HG02610 (cell line): ENCODE results near the gene VPREB3.

Experiments
- ATAC-seq: cut with Tn5 transposase; IDR thresholded peaks from one replicate; pipeline ENCODE4 v1.9.1; 2021; ENCODE audit warnings: mild to moderate bottlenecking, moderate library complexity; ENCODE audit not compliant: unreplicated experiment

VPREB3 gene

GRCh38 chr22:23783265-23784150, 29.3 kb upstream of the VPREB3 start:
- no peak for ATAC-seq

GRCh38 chr22:23782703-23783102, 28.5 kb upstream of the VPREB3 start:
- ATAC-seq = no peak

- no peak for ATAC-seq
These were observed 28.0 kb upstream of the VPREB3 start for GRCh38 chr22:23782252-23782651.

GRCh38 chr22:23781511-23782183, 27.4 kb upstream of the VPREB3 start:
- ATAC-seq = no peak

DNA sequence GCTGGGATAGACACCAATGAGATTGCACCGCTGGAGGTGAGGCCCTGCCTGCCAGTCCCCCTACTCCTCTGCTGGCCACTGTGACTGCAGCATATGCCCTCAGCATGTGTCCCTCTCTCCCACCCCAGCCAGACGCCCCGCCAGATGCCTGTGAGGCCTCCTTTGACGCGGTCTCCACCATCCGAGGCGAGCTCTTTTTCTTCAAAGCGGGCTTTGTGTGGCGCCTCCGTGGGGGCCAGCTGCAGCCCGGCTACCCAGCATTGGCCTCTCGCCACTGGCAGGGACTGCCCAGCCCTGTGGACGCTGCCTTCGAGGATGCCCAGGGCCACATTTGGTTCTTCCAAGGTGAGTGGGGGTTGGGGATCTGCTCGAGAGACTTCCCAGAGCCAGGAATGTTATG, 26.8 kb upstream of the VPREB3 start:
- ATAC-seq = no peak

GRCh38 chr22:23780146-23780748, 26.0 kb upstream of the VPREB3 start:
- ATAC-seq = no peak

DNA sequence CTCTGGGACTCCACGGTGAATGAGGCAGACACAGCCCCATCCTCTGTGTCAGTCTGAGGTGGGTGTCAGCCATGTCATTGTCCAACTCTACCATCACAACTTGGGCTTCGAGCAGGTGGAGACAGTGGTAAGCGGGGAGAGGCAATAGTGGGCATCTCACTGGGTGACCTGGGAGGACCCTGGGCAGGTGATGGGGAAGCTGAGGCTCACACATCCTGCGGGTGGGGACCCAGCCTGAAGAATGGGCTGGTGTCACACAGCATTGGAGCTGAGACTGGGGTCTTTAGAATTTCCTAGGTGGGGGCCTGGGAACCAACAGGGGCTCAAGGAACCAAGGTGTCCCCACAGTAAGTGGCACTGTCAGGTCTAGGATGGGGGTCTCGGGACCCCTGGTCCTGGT, 25.5 kb upstream of the VPREB3 start:
- ATAC-seq = no peak

- ATAC-seq = no peak
These were observed 24.9 kb upstream of the VPREB3 start for GRCh38 chr22:23779083-23779482.

GRCh38 chr22:23778577-23778900, 24.3 kb upstream of the VPREB3 start:
- ATAC-seq = no peak

DNA sequence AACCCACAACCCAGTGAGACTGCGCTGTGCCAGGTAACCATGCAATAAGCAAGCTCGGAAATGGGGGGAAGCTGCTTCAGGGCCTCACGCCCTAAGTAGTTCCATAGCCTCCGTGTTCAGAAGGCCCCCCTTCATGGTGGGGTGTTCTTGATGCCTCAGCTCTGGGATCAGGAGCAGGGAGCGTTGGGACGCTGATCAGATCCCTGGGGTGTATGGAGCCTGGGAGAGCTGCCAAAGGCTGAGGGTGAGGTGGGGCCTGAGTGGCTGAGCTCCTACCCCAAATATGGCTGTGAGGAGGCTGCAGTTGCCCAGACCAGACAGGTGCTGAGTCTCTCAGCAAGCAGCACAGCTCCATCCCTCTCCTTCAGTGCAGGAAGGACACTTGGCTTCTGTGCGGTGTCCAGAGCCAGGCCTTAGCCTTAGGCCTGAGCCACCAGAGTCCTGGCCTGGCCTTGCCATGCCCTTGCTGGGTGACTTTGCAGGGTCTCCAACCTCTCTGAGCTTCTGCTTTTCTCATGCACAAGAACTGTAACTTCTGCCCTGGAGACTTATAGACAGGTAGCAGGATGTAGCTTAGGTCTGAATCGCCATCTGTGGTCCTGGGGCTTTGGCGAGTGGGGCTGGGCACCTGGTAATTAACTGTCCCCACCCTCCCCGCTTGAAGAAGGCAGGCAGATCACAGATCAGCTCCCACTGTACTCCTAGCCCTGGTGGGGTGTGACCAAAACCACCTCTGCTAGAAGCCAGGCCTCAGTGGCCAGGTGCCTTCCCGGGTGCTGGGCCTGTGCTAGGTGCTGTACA, 23.8 kb upstream of the VPREB3 start:
- ATAC-seq = no peak

- no peak for ATAC-seq
These were observed 21.7 kb upstream of the VPREB3 start for GRCh38 chr22:23775779-23776375.

DNA sequence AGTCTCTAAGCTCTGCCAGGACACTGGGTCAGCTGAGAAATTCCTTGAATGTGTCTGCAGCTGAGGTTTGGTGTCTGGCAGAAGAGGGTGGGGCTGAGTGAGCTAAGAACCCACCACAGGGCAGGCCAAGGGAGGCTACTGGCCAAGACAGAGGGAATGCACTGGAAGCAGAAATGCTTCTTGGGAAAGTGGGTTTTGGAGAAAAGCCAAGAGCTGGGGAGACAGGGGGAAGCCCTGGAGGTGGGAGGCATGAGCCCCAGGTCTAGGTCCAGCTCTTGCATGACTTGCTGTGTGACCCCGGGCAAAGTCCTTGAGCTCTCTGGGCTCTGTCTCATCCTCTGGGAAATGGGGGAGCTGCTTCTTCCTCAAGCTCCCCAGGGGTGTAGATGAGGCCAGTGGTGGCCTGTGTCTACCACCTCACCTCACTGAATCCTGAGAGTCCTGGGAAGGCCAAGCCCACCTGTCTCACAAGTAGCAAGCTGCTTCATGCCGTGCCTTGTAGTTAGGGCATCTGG, 20.8 kb upstream of the VPREB3 start:
- no peak for ATAC-seq

GRCh38 chr22:23774114-23774921, 20.1 kb upstream of the VPREB3 start:
- ATAC-seq = no peak

DNA sequence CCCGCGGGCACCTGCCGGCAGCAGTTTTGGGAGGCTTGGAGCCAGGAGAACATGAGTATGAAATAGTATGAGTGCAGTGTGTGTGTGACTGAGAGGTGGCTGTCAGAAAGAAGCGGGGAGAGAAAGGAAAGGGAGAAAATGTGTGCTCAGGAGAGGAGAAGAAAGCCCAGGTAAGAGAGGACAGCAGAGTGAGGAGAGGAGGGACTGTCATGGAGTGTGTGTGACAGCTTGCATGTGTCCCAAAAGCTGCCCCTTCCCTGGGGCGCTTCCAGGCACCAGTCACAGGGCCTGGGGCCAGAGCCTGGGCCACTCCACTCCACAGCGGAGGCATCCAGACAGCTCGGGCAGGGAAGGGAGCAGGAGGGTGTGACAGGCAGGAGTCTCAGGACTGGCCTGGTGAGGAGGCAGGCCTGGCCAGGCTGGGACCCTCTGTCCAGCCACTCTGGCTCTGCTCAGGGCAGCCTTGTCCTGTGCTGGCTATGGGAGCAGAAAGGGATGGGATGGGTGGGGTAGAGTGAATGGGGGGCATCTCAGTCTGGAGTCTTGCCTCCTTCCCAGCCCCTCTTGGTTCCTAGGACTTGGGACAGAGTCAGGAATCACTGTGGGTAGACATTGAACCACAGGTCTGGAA, 19.4 kb upstream of the VPREB3 start:
- ATAC-seq = no peak

DNA sequence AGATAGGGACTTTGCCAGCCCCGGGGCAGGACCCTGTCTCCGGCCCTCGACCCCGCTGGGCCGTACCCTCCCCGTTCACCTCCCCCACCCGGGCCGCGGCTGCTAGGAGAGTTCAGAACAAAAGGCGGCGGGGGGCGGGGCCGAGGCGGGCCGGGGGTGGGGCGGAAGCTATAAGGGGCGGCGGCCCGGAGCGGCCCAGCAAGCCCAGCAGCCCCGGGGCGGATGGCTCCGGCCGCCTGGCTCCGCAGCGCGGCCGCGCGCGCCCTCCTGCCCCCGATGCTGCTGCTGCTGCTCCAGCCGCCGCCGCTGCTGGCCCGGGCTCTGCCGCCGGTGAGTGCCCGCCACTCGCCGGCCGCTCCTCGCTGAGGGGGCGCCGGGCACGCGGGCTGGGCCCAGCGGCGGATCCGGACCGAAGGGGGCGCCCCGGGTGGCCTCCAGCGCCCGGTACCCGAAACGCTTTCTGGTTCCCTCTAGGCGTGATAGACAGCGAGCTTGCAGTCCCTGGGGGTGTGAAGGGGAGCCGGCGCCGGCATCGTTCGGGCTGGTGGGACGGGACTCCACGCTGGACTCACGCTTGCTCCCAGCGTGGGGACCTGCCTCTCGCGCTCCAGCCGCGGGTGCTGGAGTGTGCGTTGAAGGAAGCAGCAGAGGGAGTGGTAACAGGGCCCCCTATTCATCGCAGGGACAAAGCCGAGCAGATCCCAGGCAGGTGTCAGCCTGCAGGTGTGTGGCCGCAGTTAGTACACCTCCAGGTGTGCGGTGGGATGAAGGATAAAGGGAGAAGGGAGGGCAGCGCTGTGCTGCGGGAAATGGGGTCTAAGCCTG, 18.6 kb upstream of the VPREB3 start, which contains the start of gene MMP11:
Gene MMP11 (plus strand): TSS at position 201 of the 825 bp plus-strand sequence. CDS start 22 bp downstream, at position 223.
- no peak for ATAC-seq

GRCh38 chr22:23772315-23772648, 18.1 kb upstream of the VPREB3 start:
- ATAC-seq = no peak

DNA sequence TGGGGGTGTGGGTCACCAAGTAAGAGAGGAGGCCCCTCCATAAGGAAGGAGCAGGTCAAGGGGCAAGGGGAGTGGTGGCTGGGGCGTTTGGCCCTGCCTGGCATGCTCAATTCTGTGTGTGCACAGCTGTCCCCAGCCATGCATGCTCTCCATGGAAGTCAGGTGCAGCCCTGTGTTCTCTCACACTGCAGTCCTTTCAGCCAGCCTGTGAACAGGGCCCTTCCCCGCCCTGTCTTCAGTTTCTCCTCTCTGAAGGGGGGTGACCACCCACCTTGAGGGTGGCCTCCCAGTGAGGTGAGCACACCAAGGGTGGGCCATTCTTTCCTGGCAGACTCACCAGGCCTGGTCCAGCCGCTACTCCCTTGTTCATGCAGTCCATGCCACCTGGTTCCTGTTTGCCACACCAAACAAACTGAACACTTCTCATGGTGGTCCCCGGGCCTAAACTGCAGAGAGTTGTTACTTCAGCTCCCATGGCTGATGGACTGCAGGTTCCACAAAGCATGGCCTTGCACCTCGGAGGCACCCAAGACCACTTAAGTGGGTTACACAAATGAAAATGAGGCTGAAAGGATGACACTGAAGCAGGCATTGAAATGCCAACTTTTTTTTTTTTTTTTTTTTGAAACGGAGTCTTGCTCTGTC, 15.2 kb upstream of the VPREB3 start:
- ATAC-seq = no peak
